ENCODE data around the gene PRXL2C. TPM values are rescaled to one million over a fixed set of nuclear protein-coding genes. Genes with fewer than 3 reads are reported as not detected.

Gene PRXL2C
- total and polyA plus RNA-seq, 9 of the 15 experiments (the other 6 are each of a cell fraction or from before 2014, with no cell fraction given), result 3.6 to 15.3 (median 10.6) TPM

GRCh38 chr9:96649620-96650324 is 5.3 kb downstream of the PRXL2C start:
- POLR2A ChIA-PET, result interaction anchor here (0.6 kb wide), 2 partner anchors 13 to 42 kb away, joined by 4 read pairs; no protein-coding TSS in a partner anchor
- 92% methylated on average over 1 of the region's 1 CpG for WGBS (ENCODE audit: insufficient coverage, low coverage, missing lambda C conversion rate)
- peak; percentile 69 for TF ChIP-seq MAFK (IDR thresholded peaks at IDR 0.05; ENCODE audit: low read length)
- no peak for TF ChIP-seq TGIF2 (CRISPR knock-in tag; IDR thresholded peaks at IDR 0.05)
- TF ChIP-seq C11orf30 (IDR thresholded peaks at IDR 0.05; ENCODE audit: low read depth), result peak; percentile 60
- TF ChIP-seq ZFPM2 (CRISPR knock-in tag; IDR thresholded peaks at IDR 0.05), result no peak
- no peak for TF ChIP-seq ELF4 (CRISPR knock-in tag; IDR thresholded peaks at IDR 0.05)
- TF ChIP-seq SRSF3 (IDR thresholded peaks at IDR 0.05; ENCODE audit: insufficient read depth, low read length), result no peak
- no peak for TF ChIP-seq NEUROD1 (IDR thresholded peaks at IDR 0.05; ENCODE audit: borderline replicate concordance, low read depth, low read length, partially characterized antibody)
- TF ChIP-seq ZNF717 (CRISPR knock-in tag; IDR thresholded peaks at IDR 0.05), result no peak
- TF ChIP-seq MAFG (tag; conservative IDR thresholded peaks at IDR 0.05), result peak; percentile 52
- no peak for TF ChIP-seq CXXC5 (CRISPR knock-in tag; IDR thresholded peaks at IDR 0.05)
- no peak for TF ChIP-seq ILF3 (IDR thresholded peaks at IDR 0.05; ENCODE audit: borderline replicate concordance)
- no peak for TF ChIP-seq THRB (CRISPR knock-in tag; conservative IDR thresholded peaks at IDR 0.05)
- TF ChIP-seq SP2 (IDR thresholded peaks at IDR 0.05; ENCODE audit: extremely low read depth, low read depth, low read length, poor library complexity, severe bottlenecking), result no peak
- TF ChIP-seq U2AF1 (optimal IDR thresholded peaks at IDR 0.05; ENCODE audit: low read depth, low read length), result no peak
- TF ChIP-seq ARHGAP35 (IDR thresholded peaks at IDR 0.05; ENCODE audit: partially characterized antibody), result no peak
- TF ChIP-seq ZC3H11A (IDR thresholded peaks at IDR 0.05; ENCODE audit: low read depth, low read length), result no peak
- no peak for TF ChIP-seq TCF15 (CRISPR knock-in tag; IDR thresholded peaks at IDR 0.05)
- TF ChIP-seq CBX2 (IDR thresholded peaks at IDR 0.05; ENCODE audit: insufficient read depth, low read length, poor library complexity, severe bottlenecking), result no peak
- no peak for TF ChIP-seq NRF1 (conservative IDR thresholded peaks at IDR 0.05 in 1 of 2, IDR thresholded peaks at IDR 0.05 in 1 of 2)
- no peak for TF ChIP-seq EP300 (IDR thresholded peaks at IDR 0.05; ENCODE audit: low read length)
- TF ChIP-seq ZNF436 (CRISPR knock-in tag; IDR thresholded peaks at IDR 0.05), result no peak
- TF ChIP-seq FOXJ2 (tag; IDR thresholded peaks at IDR 0.05), result no peak
- TF ChIP-seq ZNF324 (CRISPR knock-in tag; IDR thresholded peaks at IDR 0.05), result no peak
- no peak for TF ChIP-seq BRF1 (IDR thresholded peaks at IDR 0.05; ENCODE audit: borderline replicate concordance, extremely low read depth, insufficient read length)

More at GRCh38 chr9:96649620-96650324, 5.3 kb downstream of the PRXL2C start:
- Histone ChIP-seq H3K9me1 (ENCODE audit: control insufficient read depth, insufficient read depth, low read length) (no peaks in the 10 kb centered on the region), H4K20me1 (replicated peaks; ENCODE audit: control insufficient read depth, insufficient read depth, low read length) (no peaks in the 10 kb centered on the region), H3K4me3 (no peak overlapping the region), H3K9me3 (replicated peaks; ENCODE audit: control insufficient read depth, insufficient read depth, low read depth, low read length) (no peaks in the 10 kb centered on the region), H3K4me1 (replicated peaks in 1 of 2; ENCODE audit: control insufficient read depth in 2 of 2, insufficient read depth in 2 of 2, low read length in 2 of 2) (peaks cover 0 to 9% of the 10 kb centered on the region in 2 experiments; a peak in 3 of 5 replicates), H3K27me3 (ENCODE audit: control insufficient read depth in 2 of 2, insufficient read depth in 2 of 2, low read length in 2 of 2) (no peaks in the 10 kb centered on the region), H3K9ac (ENCODE audit: insufficient read depth in 1 of 2, low read depth in 2 of 2, low read length in 2 of 2) (no peak overlapping the region), H3K4me2 (ENCODE audit: insufficient read depth, low read length) (no peak overlapping the region), H2AFZ (ENCODE audit: low read depth, low read length) (no peak overlapping the region), H3K79me2 (ENCODE audit: control insufficient read depth, insufficient read depth, low read length) (no peaks in the 10 kb centered on the region), H3K27ac (ENCODE audit: extremely low read depth, low read depth, low read length) (no peak overlapping the region), H3K36me3 (ENCODE audit: control insufficient read depth, insufficient read depth, low read length) (peaks cover 53% of the 10 kb centered on the region)
- no peak for DNase-seq (ENCODE audit: extremely low read depth in 1 of 4, low spot score in 3 of 4)
- ATAC-seq, result no peak
- no TSS peak for BruUV-seq (replicated peaks)
- in situ Hi-C loops (cut with MboI), result loop anchor here (25.0 kb wide), 1 partner anchor 212 kb away; no protein-coding TSS in a partner anchor
- FAIRE-seq, result no peak
- intact Hi-C loops (cut with micrococcal nuclease), result loop anchor here (5.0 to 10.0 kb wide), 2 partner anchors 55 to 207 kb away; no protein-coding TSS in a partner anchor
- CTCF ChIA-PET (ENCODE audit: low intra/inter-chr PET ratio), result no interaction called here
